Nasal cavity respiratory epithelium epithelial cell of viscerocranial mucosa (primary cell): Measurements from ENCODE around the gene DEFB116. TPM values are rescaled to one million over a fixed set of nuclear protein-coding genes. Genes with fewer than 3 reads are reported as not detected.

Source experiments
- total RNA-seq: library from RNA; depleted of rRNA; stranded (reverse); fragments of >200 nt; gene quantifications from 2 replicates; pipeline ENCODE4 v1.2.3, GENCODE V29; 2014

Gene DEFB116, protein sequence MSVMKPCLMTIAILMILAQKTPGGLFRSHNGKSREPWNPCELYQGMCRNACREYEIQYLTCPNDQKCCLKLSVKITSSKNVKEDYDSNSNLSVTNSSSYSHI
- total RNA-seq: not detected in 2 replicates

DNA sequence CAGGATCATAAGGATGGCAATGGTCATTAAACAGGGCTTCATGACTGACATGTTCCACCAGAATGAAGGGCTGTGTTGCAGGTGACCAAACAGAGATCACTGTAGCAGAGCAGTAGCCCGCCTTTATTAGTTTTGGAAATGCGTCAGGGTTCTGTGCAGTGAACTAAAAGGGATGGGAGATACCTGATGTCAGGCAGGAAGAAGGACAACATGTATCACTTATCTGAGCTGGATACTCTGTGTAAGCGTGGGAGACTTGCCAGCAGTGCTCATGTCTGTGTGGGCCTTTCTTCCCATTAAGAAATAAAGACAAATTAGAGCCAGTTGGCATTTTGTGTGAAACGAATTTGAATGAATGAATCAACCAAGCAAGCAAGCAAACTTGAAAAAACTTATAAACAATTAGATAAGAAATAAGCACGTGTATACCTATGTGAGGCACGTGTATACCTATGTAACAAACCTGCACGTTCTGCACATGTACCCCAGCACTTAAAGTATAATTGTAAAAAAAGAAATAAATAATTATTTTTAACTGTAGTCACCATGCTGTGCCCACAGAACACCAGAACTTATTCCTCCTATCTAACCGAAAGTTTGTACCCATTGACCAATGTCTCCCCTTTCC is at the start of gene DEFB116:
TSS of gene DEFB116 (minus strand) at position 51 of the 628 bp plus-strand sequence. CDS start at position 51, 0 bp downstream.

DNA sequence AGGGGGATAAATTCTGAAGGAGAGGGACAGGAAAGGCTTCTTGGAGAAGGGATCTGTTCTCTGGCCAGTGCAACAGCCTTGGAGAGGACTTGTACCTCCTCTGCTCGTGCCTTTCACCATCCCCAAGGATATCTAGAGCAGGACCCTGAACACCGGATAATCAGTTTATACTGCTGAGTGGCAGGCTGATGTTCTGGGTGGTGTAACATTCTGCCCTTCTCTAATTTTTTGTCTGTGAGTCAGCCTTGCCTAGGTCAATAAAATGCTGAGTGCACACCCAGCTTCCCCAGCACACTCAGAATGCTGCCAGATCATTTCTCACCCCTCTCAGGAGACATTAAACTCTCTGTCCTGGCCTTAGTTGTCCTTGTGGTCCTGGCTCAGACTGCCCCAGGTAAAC is 51.0 kb downstream of the DEFB116 start, which contains the start of gene DEFB115:
TSS of gene DEFB115 (plus strand) at position 301 of the 400 bp plus-strand sequence. CDS start at position 301, 0 bp downstream.

Other genes with a start within 250 kb of the DEFB116 start
- gene DEFB115, start 50.9 kb downstream of the DEFB116 start, total RNA-seq: not detected in 2 replicates
- not detected in 2 replicates for gene DEFB118, start 60.0 kb upstream of the DEFB116 start, total RNA-seq
- not detected in 2 replicates for gene DEFB119, start 82.0 kb upstream of the DEFB116 start, total RNA-seq
- not detected in 2 replicates for gene DEFB121, start 97.6 kb upstream of the DEFB116 start, total RNA-seq
- not detected in 2 replicates for gene DEFB123, start 132.0 kb upstream of the DEFB116 start, total RNA-seq
- gene DEFB124, start 166.5 kb upstream of the DEFB116 start, total RNA-seq: not detected in 2 replicates
- gene REM1, start 166.7 kb upstream of the DEFB116 start, total RNA-seq: not detected in 2 replicates
- 52.3 and 82.9 TPM in 2 replicates for gene HM13, start 205.9 kb upstream of the DEFB116 start, total RNA-seq